Osteocyte (in vitro differentiated cells): ENCODE data around the gene SIM2. TPM values are rescaled to one million over a fixed set of nuclear protein-coding genes. Genes with fewer than 3 reads are reported as not detected.
A peak's percentile ranks its signal among the peaks of the same experiment; 100 is the strongest.

Experiments used
- DNase-seq: peaks from one replicate; pipeline ENCODE4 v3.0.0; 2021; ENCODE audit warnings: mixed read lengths; ENCODE audit not compliant: unreplicated experiment; ENCODE audit errors: extremely low spot score
- H3K27ac Mint-ChIP-seq: one replicate; pipeline ENCODE4 v1.8.0; 2021; ENCODE audit warnings: mild to moderate bottlenecking, mixed read lengths; ENCODE audit not compliant: unreplicated experiment
- H3K27me3 Mint-ChIP-seq: one replicate; pipeline ENCODE4 v1.8.0; 2021; ENCODE audit warnings: mixed read lengths; ENCODE audit not compliant: unreplicated experiment
- H3K36me3 Mint-ChIP-seq: one replicate; pipeline ENCODE4 v1.8.0; 2021; ENCODE audit warnings: mixed read lengths; ENCODE audit not compliant: unreplicated experiment
- H3K4me1 Mint-ChIP-seq: one replicate; pipeline ENCODE4 v1.8.0; 2021; ENCODE audit warnings: mixed read lengths; ENCODE audit not compliant: unreplicated experiment
- H3K4me3 Mint-ChIP-seq: one replicate; pipeline ENCODE4 v1.8.0; 2021; ENCODE audit warnings: mild to moderate bottlenecking, moderate library complexity, mixed read lengths; ENCODE audit not compliant: unreplicated experiment
- H3K9me3 Mint-ChIP-seq: one replicate; pipeline ENCODE4 v1.8.0; 2021; ENCODE audit warnings: mixed read lengths; ENCODE audit not compliant: unreplicated experiment
- CTCF ChIP-seq: fragments of 200-600 bp; sonication (generic); IDR thresholded peaks from 2 replicates; pipeline ENCODE4 v1.5.0; 2021; ENCODE audit warnings: antibody characterized with exemption, mild to moderate bottlenecking, moderate library complexity
- total RNA-seq: library from RNA; stranded (reverse); gene quantifications from 2 replicates; pipeline ENCODE4 v1.2.1, GENCODE V29; 2021

The SIM2 gene
- total RNA-seq, 1 donor from 2014 or later, result 1.5 TPM

- no peak overlapping the region for H3K4me3 Mint-ChIP-seq
Observed at GRCh38 chr21:36706482-36706852, 7.6 kb downstream of the SIM2 start.

GRCh38 chr21:36706951-36707762, 8.2 kb downstream of the SIM2 start:
- peaks cover 84% of the 10 kb centered on the region for H3K27me3 Mint-ChIP-seq
- H3K27ac Mint-ChIP-seq, result no peak overlapping the region
- H3K4me3 Mint-ChIP-seq, result no peak overlapping the region

More at GRCh38 chr21:36706482-36706852, 7.6 kb downstream of the SIM2 start:
- no peak for TF ChIP-seq CTCF
- Mint-ChIP-seq H3K27ac (no peak overlapping the region), H3K36me3 (peaks cover 9% of the 10 kb centered on the region), H3K27me3 (peaks cover 86% of the 10 kb centered on the region), H3K9me3 (no peaks in the 10 kb centered on the region), H3K4me1 (peaks cover 43% of the 10 kb centered on the region)
- peak; percentile 66 for DNase-seq

GRCh38 chr21:36707763-36708285, 8.9 kb downstream of the SIM2 start:
- peaks cover 36% of the 10 kb centered on the region for H3K4me1 Mint-ChIP-seq
- no peak overlapping the region for H3K27ac Mint-ChIP-seq
- peaks cover 9% of the 10 kb centered on the region for H3K36me3 Mint-ChIP-seq
- H3K27me3 Mint-ChIP-seq, result peaks cover 84% of the 10 kb centered on the region
- H3K9me3 Mint-ChIP-seq, result no peaks in the 10 kb centered on the region
- TF ChIP-seq CTCF, result no peak
- DNase-seq, result peak; percentile 80
- H3K4me3 Mint-ChIP-seq, result peak overlapping the region; percentile 56

More at GRCh38 chr21:36706951-36707762, 8.2 kb downstream of the SIM2 start:
- H3K9me3 Mint-ChIP-seq, result no peaks in the 10 kb centered on the region
- DNase-seq, result peak; percentile 73
- TF ChIP-seq CTCF, result peak; percentile 38
- H3K36me3 Mint-ChIP-seq, result peaks cover 9% of the 10 kb centered on the region
- H3K4me1 Mint-ChIP-seq, result peaks cover 40% of the 10 kb centered on the region

- H3K27ac Mint-ChIP-seq, result no peak overlapping the region
- TF ChIP-seq CTCF, result no peak
- no peaks in the 10 kb centered on the region for H3K9me3 Mint-ChIP-seq
- H3K4me1 Mint-ChIP-seq, result peaks cover 36% of the 10 kb centered on the region
- DNase-seq, result peak; percentile 82
- peaks cover 9% of the 10 kb centered on the region for H3K36me3 Mint-ChIP-seq
- H3K4me3 Mint-ChIP-seq, result peak overlapping the region; percentile 56
- peaks cover 84% of the 10 kb centered on the region for H3K27me3 Mint-ChIP-seq
Observed at GRCh38 chr21:36708286-36709029, 9.5 kb downstream of the SIM2 start.
